Hematopoietic multipotent progenitor cell treated with erythropoietin and hydrocortisone succinate and interleukin-3 and kit ligand, for 15 days (in vitro differentiated cells): Measurements from ENCODE around the gene DNAJC7.
"Not testable (repeated sequence)": the region's sequence is repeated elsewhere in the genome, so short reads cannot be mapped to it uniquely, and the experiment has no call there.

Source experiments
- DNase-seq: peaks from one replicate; pipeline ENCODE4 v3.0.0-alpha.2; 2015; ENCODE audit warnings: low spot score

The DNAJC7 gene

GRCh38 chr17:42012363-42012762 is 4.9 kb downstream of the DNAJC7 start:
- not testable (repeated sequence) for DNase-seq

- peak; percentile 23 for DNase-seq
Measured at GRCh38 chr17:42010898-42011516, 6.2 kb downstream of the DNAJC7 start.

- not testable (repeated sequence) for DNase-seq
Measured at GRCh38 chr17:42010266-42010680, 7.0 kb downstream of the DNAJC7 start.

DNA sequence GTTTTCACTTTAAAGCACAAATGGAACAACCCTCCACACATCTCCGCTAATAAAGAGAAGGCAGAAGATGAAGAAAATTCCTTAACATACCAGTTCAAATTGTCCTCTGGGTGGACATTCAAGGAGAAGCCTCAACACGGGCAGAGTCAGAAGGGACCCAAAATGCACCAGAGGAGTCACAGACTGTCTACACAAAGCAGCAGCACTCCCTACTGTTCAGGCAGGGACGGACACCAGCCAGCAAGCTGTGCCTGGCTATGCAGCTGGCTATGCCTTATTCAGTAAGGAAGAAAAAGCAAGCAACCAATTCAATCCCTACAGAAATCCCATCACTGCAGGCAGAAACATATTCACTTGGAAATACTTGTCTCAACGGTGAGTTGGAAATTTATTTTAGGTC is 8.1 kb downstream of the DNAJC7 start:
- DNase-seq, result no peak

DNA sequence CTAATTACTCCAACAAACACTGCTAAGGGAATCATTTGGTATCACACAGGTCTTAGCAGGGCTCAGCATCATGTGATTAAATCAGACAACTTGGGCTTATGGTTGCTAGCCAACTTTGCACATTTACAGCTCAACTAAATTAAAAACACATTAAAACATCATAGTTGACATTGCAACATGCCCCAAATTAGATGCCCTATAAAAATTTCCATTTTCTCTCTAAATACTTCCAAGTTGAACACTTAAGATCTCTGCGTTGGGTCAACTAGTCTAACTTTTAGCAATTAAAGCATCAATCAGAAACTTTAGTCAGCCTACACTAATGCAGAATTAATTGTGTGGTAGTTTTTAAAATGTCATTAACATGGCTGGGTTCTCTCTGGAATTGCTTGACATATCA is 12.1 kb downstream of the DNAJC7 start:
- no peak for DNase-seq

DNA sequence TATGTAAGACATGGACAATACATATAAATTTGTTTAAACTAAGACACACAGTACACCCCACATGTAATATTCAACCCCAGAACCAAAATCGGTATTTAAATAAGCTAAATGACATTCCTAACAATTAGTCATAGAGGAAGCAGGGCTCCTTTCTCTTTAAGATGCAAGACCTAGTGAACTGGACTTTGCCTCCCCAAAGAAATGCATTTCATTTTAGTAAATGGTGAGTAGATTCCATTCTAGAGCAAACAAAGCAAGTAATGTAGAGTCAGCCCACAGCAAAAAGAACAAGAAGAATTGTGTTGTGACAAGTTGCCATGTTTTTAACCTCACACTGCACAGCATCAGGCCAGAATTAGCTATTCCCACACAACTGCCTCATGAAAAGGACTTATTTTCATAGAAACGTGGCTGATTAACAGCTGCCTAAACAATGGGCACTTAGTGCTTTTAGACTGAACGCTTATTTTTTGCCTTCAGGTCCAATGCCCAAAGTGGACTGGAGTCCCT is 14.4 kb downstream of the DNAJC7 start:
- no peak for DNase-seq

DNA sequence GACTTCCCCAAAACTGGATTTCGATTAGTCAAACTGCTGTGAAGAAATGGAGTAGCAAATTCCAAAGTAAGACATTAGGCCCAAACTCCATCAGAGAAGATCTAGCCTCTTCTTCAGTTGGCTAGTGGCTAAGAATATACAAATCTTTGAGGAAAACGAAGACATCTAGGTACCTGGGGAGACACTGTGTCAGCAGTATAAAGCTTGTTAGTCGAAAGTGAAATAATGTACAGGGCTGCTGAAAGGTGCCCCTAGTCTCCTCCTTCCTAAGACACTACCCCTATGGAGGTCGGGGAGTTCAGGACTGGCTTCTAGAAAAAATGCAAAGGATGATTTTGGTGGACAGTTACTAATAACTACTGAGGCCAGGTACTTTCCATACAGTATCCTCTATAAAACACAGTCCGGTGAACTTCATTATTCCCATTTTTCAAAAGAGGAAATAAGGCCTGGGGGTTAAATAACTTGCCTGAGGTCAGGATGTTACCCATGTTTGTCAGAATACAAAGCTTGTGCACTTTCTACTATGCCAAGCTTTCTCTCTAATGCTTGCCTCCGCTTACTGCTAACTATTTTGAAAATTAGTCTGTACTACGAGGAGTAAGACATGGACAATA is 15.0 kb downstream of the DNAJC7 start:
- DNase-seq, result no peak

DNA sequence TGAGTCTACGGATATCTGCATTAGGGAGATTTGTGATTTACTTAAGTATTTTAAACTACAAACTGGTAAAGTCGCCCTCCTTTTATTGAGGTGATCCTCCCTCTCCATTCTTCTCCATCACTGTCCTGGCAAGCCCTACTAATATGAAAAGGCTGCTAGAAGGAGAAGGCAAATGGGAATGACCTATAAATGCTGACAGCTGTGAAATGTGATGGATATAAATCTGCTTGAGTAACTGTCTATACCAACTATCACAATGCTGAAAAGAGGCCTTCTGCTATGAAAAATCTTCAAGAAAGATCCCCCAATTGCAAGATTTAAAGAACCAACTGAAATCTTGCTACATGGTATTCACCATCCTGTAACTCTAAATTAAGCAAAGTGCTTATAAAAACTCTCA is 15.5 kb downstream of the DNAJC7 start:
- DNase-seq, result no peak

DNA sequence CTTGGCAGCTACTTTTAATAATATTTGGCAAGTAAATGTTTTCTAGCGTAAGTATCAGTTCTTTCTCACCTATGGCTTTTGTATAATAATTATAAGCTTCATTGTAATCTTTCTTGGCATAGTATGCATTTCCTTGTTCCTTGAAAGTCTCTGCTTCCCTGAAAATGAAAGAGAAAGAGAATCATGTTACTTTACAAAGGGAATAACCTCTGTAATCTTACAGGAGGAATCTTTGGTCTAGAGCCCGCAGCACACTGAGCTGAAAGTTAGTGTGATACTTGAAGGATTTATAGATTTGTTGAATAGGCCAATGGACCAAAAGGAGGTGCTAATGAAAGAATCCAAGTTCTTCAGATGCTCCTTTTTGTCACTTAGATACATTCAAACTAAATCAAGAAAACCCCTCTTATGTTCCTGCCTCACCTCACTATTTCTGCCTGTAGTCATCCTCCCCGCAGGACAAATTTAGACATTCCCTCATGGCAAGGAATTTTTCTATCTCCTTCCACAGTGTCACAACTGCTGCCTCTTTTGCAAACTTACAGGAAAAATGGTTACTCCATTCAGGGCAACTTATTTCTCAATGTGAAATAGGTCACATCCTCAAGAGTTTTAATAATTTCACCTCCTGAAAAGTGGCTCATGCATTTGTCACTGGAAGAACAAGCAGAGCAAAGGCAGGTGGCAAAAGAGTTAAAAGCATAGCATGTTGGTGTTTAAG is 16.7 kb downstream of the DNAJC7 start:
- no peak for DNase-seq

DNA sequence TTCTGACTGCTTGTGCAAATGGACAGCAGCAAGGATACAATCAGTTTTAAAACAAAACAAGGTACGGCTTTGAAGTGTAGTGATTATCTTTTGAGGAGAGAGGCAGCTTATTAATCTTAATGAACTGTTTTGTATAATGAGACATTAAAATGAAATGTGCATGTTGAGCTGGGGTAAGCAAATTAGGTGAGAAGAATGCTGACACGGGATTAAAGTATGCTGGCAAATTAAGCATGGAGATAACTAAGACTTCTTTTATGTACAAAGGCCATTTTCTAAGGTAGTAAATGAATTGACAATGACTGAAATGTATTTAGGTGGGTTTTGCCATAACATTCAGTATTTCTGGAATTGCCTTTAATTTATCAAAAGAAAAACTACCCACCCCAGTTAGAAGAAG is 18.7 kb downstream of the DNAJC7 start:
- no peak for DNase-seq

DNA sequence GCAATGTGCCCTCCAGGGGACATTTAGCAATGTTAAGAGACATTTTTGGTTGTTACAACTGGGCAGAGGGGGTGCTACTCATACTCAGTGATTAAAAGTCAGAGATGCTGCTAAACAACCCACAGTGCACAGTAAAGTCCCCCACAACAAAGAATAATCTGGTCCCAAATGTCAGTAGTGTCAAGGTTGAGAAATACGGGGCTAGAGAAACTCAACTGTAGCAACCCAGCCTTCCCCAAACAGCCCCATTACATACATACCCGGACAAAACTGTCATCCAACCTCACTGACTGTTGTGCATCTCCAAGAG is 20.4 kb downstream of the DNAJC7 start:
- no peak for DNase-seq

- DNase-seq, result no peak
Measured at GRCh38 chr17:41992576-41992975, 24.7 kb downstream of the DNAJC7 start.

GRCh38 chr17:41989702-41990419 is 27.4 kb downstream of the DNAJC7 start:
- no peak for DNase-seq

DNA sequence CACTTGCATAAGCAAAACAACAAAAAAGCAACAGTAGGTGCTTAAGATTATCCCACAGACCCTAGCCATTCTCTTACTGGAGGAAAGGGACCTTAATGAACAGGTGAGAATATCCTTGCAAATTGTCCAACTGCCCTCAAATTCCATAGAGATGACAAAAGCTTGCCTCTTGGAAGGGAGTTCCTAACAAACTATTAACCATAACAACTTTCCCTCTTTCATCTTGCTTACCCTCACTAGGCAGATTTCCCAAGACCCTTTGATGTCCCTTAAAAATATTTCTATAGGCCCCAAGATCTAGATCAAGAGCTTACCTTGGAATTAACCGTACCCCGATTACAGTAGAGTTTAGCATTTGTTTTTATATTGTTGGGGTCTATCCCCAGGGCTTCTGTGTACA is 28.8 kb downstream of the DNAJC7 start:
- no peak for DNase-seq

- no peak for DNase-seq
Measured at GRCh38 chr17:41987642-41988041, 29.6 kb downstream of the DNAJC7 start.

DNA sequence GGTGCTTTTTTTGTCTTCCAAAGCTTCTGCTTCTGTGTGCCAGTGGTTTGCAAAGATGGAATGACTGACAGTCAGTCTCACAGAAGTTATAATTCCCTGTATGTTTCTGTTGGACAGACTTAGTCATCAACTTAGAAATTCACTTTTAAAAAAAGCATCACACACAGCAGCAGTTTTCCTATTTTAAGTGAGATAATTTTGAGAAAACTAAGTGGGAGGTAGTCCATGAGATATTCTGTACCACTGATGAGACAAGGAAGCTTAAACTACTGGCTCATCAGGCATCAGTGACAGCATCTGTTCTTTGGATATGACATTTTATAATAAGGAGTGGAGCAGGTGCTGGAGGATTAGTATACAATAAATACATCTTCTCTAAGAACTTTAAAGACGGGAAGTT is 30.6 kb downstream of the DNAJC7 start:
- no peak for DNase-seq

- no peak for DNase-seq
Measured at GRCh38 chr17:41985919-41986318, 31.3 kb downstream of the DNAJC7 start.

DNA sequence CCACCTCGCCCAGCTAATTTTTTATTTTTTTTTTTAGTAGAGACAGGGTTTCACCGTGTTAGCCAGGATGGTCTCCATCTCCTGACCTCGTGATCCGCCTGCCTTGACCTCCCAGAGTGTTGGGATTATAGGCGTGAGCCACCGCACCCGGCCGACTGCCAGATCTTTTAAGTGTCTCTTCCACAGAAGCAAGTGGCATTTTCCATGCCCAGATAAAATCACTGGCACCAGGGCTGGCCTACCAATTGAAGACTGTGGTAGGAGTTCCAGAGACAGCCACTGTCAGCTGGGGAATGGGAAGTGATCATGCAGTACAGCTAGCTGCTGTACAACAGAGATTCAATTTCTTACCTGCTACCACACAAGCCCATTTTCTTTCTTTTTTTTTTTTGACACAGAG is 32.8 kb downstream of the DNAJC7 start:
- no peak for DNase-seq

DNA sequence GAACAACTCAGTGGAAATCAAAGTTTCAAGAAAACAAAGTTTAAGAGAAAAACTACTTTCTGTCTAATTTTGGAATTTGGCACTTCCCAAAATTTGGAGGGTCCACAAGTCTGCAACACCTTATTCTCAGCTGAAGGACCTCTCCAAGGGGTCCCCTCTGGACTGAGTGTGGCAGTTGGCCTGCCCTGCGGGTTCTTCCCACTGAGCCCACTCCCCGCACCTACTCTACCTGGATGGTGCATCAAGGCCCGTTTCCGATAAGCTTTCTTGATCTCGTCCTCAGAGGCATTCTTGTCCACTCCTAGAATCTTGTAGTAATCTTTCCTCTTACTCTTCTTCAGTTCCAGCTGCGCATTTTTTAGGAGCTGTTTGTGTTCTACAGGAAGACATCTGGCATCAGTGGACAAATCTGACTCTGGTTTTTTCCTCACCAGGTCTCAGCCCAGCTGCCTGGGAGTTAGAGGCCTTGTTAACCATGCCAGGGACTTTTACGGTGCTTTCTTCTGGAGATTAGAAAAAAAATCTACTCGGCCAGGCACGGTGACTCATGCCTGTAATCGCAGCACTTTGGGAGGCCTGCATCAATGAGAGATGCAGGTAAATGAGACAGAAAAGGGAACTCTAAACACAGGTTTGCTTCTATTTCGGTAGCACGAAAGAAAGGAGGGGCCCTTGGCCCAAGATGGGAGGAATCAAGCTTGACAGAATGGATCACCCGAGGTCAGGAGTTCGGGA is 35.0 kb downstream of the DNAJC7 start:
- DNase-seq, result no peak

- no peak for DNase-seq
Measured at GRCh38 chr17:41977991-41978390, 39.2 kb downstream of the DNAJC7 start.

DNA sequence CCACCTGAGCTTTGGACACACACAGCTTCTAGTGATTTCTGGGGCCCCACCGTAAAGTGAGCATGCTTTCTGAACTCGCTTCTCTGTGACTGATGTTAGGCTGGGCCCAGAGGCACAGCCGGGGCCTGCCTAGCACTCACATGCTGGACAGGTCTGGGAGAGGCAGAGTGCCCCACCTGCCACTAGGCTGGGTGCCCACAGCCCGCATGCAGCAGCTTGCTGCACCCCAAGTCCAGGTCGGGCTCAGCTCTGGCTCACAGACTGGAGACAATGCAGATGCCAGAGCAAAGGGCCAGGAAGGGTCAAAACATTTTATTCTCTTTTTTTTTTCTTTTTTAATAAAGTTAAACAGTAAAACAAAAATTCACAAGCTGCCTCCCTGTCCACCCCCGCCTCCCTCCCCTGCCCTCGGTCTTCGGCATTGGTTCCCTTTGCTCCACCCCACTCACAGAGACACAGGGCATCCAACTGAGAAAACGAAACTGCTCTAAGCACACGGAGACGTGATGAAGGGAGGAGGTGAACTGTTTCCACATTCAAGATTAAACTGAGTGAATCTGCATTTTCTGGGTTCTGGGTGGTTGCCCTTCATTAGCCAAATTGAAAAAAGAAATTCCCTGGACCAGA is 41.0 kb downstream of the DNAJC7 start:
- no peak for DNase-seq
